Caki2 (cell line): ENCODE data around the gene PEX11A. TPM values are rescaled to one million over a fixed set of nuclear protein-coding genes. Genes with fewer than 3 reads are reported as not detected.

ENCODE experiments used
- DNase-seq: peaks from one replicate; pipeline ENCODE4 v3.0.0-alpha.2; 2015; ENCODE audit warnings: low read depth
- in situ Hi-C: cut with HindIII; loops from 2 replicates; pipeline ENCODE4 v1.10.0; 2016; ENCODE audit warnings: low sequenced_read_pairs, low pct_unique_long_range_greater_than_20kb, mixed read lengths
- total RNA-seq: library from RNA; depleted of rRNA; stranded (reverse); fragments of >200 nt; shearing (Covaris generic); gene quantifications from 2 replicates; pipeline ENCODE4 v1.2.3, GENCODE V29; 2014; ENCODE audit warnings: low replicate concordance

Gene PEX11A
- total RNA-seq, 1 experiment from 2014 or later: 12.6 TPM

GRCh38 chr15:89680282-89680873 lies 10.2 kb downstream of the PEX11A start:
- in situ Hi-C loops: no loop called here
- DNase-seq: peak; percentile 27

GRCh38 chr15:89679212-89679611 lies 11.3 kb downstream of the PEX11A start, which contains the start of gene PLIN1:
TSS of gene PLIN1 (minus strand) at chr15:89679367. CDS start at chr15:89677489, 1,878 bp downstream.
- DNase-seq: no peak
- in situ Hi-C loops: no loop called here

- in situ Hi-C loops: no loop called here
- DNase-seq: no peak
Measured at GRCh38 chr15:89677381-89677780, 13.2 kb downstream of the PEX11A start.

GRCh38 chr15:89675606-89676005 lies 14.9 kb downstream of the PEX11A start:
- in situ Hi-C loops: no loop called here
- no peak for DNase-seq

GRCh38 chr15:89674526-89674925 lies 16.0 kb downstream of the PEX11A start:
- DNase-seq: no peak
- in situ Hi-C loops: no loop called here

GRCh38 chr15:89673165-89673512 lies 17.4 kb downstream of the PEX11A start:
- in situ Hi-C loops: no loop called here
- DNase-seq: no peak

GRCh38 chr15:89672221-89673164 lies 18.1 kb downstream of the PEX11A start:
- in situ Hi-C loops: no loop called here
- no peak for DNase-seq

GRCh38 chr15:89671687-89672086 lies 18.9 kb downstream of the PEX11A start:
- in situ Hi-C loops: no loop called here
- DNase-seq: no peak

- no peak for DNase-seq
- in situ Hi-C loops: no loop called here
Measured at GRCh38 chr15:89670971-89671560, 19.5 kb downstream of the PEX11A start.

DNA sequence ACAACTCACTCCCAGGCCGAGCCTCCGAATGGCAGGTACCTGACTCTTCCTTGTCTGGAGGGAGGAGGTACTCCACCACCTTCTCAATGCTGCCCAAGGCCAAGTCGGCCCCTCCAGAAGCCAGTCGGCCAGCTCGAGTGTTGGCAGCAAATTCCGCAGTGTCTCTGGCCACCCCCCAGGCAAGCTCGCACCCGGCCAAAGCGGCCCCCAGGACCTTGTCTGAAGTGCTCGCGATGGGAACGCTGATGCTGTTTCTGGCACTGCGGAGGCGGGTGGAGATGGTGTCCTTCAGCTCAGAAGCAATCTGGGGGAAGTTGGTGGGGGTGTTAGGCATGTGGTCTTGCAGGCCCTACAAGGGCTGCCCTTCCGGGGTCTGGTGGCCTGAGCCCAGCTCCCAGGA lies 20.6 kb downstream of the PEX11A start:
- in situ Hi-C loops: no loop called here
- DNase-seq: no peak

DNA sequence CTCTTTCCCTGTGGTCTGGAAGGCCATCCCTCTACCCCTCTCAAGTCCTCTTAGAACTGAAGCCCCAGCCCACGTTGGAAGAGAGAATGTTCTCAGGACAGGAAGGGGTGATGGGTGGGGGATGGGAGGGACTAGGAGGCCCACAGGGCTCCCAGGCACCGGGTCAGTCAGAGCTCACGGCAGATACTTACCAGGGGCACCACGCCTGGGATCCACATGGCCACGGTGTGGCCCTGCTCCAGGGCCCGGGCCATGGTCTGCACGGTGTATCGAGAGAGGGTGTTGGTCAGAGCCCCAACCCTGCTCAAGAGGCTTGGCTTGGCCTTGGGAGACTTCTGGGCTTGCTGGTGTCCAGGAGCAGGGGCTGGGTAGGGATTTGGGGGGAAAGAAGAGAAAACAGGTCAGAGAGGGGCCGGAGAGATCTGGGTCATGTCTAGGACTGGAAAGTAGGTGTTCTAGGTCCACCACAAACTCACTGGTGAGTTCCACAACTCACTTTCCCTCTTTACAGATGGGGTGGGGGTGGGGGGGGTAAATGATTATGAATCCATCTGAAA lies 21.2 kb downstream of the PEX11A start:
- DNase-seq: no peak
- in situ Hi-C loops: no loop called here

DNA sequence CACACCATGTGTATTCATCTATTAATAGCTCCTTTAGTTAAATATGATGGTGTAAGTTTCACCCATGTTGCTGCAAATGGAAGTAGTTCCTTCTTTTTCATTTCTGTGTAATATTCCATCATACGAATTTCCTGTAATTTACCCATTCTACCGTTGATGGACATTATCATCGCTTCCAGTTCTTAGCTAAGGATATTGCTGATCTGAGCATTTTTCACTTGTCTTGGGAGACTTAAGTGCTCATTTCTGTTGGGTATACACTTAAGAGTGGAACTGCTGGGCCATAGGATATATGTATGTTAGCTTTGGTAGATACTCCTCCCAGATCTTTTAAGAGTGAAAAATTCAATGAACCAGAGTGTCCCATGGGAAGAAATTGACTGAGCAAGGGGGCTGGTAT lies 22.4 kb downstream of the PEX11A start:
- in situ Hi-C loops: no loop called here
- DNase-seq: no peak

GRCh38 chr15:89667706-89667960 lies 22.9 kb downstream of the PEX11A start:
- DNase-seq: no peak
- in situ Hi-C loops: no loop called here

DNA sequence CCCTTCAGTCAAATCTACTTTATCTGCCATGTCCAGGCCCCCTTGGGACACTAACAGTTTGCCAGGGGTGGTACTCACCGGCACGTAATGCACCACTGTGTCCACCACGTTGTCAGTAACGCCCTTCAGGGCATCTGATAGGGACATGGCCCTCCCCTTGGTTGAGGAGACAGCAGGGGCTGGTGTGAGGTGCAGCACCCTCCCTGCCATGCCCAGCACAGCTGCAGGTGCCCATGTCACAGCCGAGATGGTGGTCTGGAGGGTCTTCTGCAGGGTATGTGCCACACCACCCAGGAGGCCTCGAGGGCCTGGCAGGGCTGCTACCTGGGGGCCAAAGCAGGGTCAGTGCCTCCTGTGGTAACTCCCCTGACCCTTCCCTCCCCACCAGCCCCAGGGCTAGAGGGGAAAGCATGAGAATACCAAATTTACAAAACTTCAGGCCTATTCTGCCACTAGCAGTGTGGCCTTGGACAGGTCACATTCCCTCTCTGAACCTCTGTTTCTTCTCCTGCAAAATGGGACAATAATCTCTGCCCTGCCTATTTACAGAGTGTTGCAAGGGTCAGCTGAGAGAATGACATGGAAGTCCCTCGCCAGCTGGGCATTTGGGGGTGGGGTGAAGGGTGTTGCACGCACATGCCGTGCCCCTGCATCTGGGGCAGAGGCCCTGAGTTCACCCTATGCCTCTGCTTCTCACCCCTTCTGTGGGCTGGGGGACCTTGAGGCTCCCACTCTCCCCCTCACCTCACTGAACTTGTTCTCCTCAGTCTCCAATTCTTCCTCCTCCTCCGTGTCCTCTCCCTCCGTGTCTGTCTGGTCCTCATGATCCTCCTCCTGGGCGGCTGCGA lies 23.5 kb downstream of the PEX11A start:
- in situ Hi-C loops: no loop called here
- DNase-seq: no peak

DNA sequence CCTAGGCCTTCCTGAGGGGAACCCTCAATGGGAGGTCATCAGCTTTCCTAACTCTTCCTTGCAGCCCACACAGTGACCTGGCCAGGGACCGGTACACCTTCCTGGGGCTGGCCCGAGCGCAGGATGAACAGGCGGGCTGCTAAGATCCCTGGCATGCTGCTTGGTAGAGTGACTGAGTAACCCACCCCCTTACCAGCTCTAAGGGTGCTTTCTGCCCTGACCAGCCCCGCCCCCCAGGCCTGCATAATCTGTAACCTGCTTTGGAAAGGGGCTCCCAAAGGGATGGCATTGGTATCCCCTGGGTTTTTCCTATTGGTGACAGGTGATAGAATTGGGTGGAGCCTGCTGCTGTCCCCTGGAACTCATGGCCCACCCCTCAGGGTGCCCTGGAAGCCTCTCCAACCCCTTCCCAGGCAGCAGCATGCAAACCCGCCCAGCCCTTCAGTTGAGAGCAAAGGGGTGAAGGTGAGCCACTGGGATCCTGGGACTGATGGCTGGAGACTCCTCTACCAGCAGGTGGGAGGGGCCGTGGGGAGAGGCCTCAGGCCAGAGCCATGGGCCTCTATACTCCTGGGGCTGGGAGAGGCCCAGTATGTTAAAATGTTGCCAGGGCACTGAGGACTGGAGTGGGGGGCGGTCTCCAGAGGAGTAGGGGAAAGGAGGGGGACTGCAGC lies 24.2 kb downstream of the PEX11A start:
- in situ Hi-C loops: no loop called here
- DNase-seq: no peak

GRCh38 chr15:89665449-89666181 lies 24.9 kb downstream of the PEX11A start:
- in situ Hi-C loops: no loop called here
- no peak for DNase-seq
